ENCODE data around the gene SGSM2. TPM values are rescaled to one million over a fixed set of nuclear protein-coding genes. Genes with fewer than 3 reads are reported as not detected.

The SGSM2 gene
- total and polyA plus RNA-seq, 2 of the 13 experiments (the other 11 are each of a cell fraction or from before 2014, with no cell fraction given), result 30.4 to 51.3 TPM

- TF ChIP-seq ZBTB33 (CRISPR knock-in tag; IDR thresholded peaks at IDR 0.05), result no peak
- no peak for TF ChIP-seq HES4 (CRISPR knock-in tag; IDR thresholded peaks at IDR 0.05; ENCODE audit: borderline replicate concordance)
- TF ChIP-seq MAFF (IDR thresholded peaks at IDR 0.05; ENCODE audit: low read depth, low read length), result no peak
- TF ChIP-seq ZNF562 (CRISPR knock-in tag; IDR thresholded peaks at IDR 0.05; ENCODE audit: borderline replicate concordance), result no peak
- no peak for TF ChIP-seq SCMH1 (CRISPR knock-in tag; IDR thresholded peaks at IDR 0.05; ENCODE audit: borderline replicate concordance)
- TF ChIP-seq ZNF574 (CRISPR knock-in tag; IDR thresholded peaks at IDR 0.05), result no peak
- TF ChIP-seq ZNF329 (CRISPR knock-in tag; IDR thresholded peaks at IDR 0.05; ENCODE audit: low read depth), result no peak
- no peak for TF ChIP-seq ZNF776 (CRISPR knock-in tag; IDR thresholded peaks at IDR 0.05)
- no peak for TF ChIP-seq ZSCAN20 (CRISPR knock-in tag; IDR thresholded peaks at IDR 0.05; ENCODE audit: borderline replicate concordance)
These were observed 26.8 kb downstream of the SGSM2 start (continued) for GRCh38 chr17:2363851-2364762.

Data from HepG2 (cell line).